GM19193 (cell line): Measurements from ENCODE around the gene PEX5.

Experiments used
- POLR2A ChIP-seq: IDR thresholded peaks from 4 replicates; pipeline ENCODE4 v1.6.1; 2011; ENCODE audit not compliant: insufficient read depth, insufficient read length; ENCODE audit errors: extremely low read depth

The PEX5 gene

GRCh38 chr12:7189398-7190267 lies at the start of gene PEX5:
Gene PEX5 (plus strand): TSS chr12:7189686. CDS start chr12:7190378, 692 bp downstream.
- TF ChIP-seq POLR2A, result peak; percentile 64

DNA sequence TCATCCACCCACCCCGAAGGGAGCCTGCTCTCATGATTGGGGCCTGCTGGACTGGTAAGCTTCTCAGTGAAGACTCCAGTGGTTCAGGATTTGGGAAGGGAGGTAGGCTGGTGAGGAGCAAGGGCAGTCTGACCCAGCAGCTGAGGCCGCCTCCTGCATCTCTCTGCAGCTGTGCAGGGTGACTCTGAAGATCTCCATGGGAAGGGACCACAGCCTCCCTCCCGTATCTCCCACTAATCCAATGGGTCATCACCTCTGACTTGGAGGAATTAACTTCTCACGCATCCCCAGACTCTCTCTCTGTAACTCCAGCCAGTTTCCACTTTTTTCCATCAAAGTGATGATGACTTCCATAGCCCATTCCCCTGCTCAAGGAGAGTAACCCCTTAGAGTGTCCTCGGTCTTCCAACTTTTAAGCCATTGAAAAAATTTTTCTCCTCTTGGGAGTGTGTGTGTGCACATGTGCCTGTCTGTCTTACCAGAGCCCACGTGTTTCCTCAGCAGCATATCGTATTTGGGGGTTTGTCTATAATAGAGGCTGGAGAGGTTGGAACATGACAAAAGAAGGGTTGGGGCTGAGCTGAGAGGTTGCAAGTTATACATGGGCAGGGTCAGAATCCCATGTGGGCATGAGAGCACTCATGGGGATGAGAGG lies 48.0 kb upstream of the PEX5 start:
- no peak for TF ChIP-seq POLR2A

DNA sequence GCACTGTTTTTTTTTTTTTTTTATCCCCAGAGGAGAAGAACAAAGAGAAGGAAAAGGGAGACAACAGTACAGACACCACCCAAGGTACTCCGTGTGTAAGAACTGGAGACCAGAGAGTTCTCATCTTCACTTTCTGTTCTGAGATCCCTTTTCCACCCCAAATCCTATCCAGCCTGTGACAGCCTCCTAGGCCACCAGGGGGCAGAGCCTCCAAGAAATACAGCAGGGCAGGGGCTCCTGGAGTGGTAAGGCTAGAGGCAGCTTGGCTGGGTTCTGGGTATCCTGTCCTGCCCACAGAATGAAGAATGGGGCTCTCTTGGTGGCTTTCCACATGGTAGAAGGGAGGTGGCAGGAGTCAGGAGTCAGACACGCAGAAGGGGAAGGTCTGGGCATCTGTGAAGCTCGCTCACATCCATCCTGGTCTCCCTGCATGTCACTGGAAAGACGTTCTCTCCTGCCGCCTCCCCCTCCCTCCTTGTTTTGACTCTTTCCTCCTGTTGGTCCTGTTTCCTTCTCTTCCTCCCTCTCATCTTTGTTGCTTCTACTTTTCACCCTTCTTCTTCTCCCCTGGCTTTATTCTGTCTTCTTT lies 47.3 kb upstream of the PEX5 start:
- TF ChIP-seq POLR2A, result no peak

DNA sequence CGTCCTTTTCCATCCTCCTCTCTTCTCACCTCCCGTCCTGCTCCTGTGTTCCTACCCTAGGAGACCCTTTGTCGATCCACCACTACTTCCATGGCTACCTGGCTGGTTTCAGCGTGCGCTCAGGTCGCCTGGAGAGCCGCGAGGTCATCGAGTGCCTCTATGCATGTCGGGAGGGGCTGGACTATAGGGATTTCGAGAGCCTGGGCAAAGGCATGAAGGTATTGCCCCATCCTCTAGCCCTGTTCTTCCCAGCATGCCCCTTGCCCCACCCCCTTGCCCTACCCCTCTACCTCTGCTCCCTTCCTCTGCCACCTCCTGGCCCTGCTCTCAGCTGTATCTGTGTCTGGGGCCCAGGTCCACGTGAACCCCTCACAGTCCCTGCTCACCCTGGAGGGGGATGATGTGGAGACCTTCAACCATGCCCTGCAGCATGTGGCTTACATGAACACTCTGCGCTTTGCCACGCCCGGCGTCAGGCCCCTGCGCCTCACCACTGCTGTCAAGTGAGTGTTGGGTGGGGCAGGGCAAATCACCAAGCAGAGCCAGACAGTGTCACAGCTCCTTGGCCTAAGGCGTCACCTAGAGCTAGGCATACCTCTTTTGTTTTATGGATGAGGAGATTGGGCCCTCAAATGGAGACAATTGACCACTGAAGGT lies 46.5 kb upstream of the PEX5 start:
- no peak for TF ChIP-seq POLR2A

GRCh38 chr12:7143564-7143963 lies 45.9 kb upstream of the PEX5 start:
- no peak for TF ChIP-seq POLR2A

DNA sequence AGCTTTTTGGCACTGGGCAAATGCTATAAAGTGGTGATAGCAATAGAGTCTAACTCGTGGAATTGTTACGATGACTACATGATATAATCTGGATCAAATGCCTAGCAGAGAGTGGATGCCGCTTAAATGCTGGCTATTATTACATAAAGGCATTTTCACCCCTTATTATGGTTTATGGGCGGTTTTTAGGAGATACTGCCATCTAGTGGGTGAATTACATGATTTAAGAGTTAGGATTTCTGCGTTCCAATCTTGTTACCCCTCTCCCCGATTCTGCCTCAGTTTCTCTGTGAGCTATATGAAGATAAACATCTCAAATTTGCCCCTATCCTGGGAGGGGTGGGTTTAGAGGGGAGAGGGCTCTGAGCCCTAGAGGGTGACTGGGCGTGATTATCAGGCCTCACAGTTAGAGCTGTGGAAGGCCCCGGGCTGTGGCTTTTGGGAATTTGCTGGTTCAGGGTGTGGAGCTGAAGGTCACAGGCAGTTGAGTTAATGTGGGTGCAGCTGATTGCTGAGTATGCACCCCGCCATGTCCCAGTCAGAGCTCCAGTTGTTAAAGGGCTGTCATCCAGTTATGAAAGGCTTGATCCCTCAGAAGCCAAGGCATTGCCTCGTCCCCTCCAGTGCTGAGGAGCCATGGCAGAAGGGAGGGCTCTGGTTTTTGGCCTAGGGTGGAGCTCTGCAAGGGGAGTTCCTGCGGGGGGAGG lies 44.9 kb upstream of the PEX5 start:
- no peak for TF ChIP-seq POLR2A

DNA sequence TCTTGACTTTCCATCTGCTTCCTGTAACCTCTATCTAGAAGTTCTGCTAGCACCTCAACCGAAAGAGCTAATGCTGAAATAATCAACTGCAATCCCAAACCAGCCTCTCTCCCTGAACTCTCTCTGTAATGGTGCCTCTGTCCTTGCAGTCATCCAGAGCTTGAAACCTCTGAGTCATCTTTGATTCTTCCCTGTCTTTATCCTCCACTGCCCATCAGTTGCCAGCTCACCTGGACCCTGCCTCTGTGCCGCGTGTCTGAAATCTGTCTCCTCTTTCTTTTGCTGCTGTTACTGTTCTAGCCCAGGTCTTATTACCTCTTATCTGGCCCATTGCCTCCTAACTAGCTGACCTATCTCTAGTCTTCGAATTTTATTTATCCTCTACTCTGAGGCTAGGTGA lies 43.8 kb upstream of the PEX5 start:
- TF ChIP-seq POLR2A, result no peak

DNA sequence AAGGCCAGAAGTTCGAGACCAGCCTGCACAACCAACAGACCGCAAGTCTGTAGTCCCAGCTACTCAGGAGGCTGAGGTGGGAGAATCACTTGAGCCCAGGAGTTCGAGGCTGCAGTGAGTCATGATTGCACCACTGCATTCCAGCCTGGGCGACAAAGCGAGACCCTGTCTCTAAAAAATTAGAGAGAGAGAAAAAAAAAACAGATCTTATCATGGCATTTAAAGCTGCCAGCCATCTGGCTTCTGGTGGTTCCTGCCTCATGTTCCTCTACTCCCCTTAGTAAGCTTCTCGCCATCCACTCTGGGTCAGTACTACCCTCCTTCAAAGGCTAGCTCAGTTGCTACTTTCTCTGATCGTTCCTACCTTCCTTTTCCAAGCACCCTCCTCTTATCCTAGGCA lies 43.3 kb upstream of the PEX5 start:
- TF ChIP-seq POLR2A, result no peak

DNA sequence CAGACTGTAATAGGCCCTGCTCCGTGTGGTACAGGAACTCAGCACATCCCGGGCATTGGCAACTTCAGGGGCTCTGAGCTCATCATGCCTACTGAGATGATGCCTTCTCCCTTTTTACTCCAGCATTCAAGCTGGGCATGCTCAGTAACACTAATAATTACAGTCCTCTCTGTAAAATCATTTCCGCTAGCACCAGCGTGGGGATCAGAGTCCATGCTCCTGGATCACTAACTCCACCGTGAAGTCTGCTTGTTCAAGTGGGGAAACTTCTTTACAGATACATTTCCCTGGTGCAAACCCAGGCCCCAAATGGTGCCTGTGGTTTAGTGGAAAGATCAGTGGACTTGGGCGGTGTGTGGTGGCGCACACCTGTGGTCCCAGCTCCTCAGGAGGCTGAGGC lies 42.6 kb upstream of the PEX5 start:
- TF ChIP-seq POLR2A, result no peak

- TF ChIP-seq POLR2A, result no peak
Measured at GRCh38 chr12:7150356-7150755, 39.1 kb upstream of the PEX5 start.

GRCh38 chr12:7150841-7151240 lies 38.6 kb upstream of the PEX5 start:
- no peak for TF ChIP-seq POLR2A

GRCh38 chr12:7151532-7151931 lies 38.0 kb upstream of the PEX5 start:
- TF ChIP-seq POLR2A, result no peak

GRCh38 chr12:7152818-7153217 lies 36.7 kb upstream of the PEX5 start:
- no peak for TF ChIP-seq POLR2A

DNA sequence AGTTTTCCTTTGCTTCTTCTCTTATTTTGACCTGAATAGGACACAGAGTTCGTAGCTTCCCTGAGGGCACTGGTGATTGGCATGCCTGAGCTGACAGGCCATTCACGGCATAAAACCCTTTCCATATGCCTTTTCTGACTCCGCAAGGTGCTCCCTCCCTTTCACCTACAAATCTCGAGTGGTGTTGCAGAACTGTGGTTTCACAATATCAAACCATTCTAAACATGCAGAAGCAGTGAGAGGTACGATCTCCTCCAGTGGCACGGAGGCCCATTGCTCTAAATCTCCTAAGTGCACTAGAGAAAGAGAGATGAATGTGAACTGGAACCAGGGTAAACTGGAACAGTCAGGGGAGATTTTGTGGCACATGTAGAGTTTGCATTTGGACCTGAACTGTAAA lies 35.4 kb upstream of the PEX5 start:
- TF ChIP-seq POLR2A, result no peak
